ENCODE results near the gene PLET1.

PLET1 gene

DNA sequence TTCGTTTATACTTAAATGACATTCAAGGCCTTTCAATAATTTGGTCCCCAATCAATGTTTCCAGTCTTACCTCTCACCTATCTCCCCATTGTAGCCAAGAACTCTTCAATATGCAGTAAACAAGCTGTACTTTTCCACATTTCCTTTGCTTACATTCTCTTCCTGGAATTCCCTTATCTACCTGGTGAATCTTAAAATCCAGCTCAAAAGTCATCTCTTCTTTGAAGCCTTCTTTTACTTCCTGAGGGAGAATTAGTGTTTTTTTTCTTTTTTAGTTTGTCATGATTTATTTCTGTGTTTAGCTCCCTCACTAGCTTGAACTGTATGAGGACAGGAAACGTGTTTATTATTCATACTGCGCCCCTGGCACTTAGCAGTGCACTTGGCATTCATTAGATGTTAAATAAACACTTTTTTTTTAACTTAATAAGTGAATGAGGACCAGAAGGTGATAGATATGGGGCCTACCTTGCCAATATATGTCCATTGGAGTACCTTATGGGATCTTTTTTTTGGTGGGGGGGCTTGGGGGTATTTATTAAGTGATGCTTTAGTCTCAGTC, 39.3 kb downstream of the PLET1 start:
- TF ChIP-seq, protein P1, sequence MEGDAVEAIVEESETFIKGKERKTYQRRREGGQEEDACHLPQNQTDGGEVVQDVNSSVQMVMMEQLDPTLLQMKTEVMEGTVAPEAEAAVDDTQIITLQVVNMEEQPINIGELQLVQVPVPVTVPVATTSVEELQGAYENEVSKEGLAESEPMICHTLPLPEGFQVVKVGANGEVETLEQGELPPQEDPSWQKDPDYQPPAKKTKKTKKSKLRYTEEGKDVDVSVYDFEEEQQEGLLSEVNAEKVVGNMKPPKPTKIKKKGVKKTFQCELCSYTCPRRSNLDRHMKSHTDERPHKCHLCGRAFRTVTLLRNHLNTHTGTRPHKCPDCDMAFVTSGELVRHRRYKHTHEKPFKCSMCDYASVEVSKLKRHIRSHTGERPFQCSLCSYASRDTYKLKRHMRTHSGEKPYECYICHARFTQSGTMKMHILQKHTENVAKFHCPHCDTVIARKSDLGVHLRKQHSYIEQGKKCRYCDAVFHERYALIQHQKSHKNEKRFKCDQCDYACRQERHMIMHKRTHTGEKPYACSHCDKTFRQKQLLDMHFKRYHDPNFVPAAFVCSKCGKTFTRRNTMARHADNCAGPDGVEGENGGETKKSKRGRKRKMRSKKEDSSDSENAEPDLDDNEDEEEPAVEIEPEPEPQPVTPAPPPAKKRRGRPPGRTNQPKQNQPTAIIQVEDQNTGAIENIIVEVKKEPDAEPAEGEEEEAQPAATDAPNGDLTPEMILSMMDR (IDR thresholded peaks at IDR 0.05; ENCODE audit: low read depth, low read length), result no peak
- no peak for TF ChIP-seq EZH2phosphoT487 (IDR thresholded peaks at IDR 0.05; ENCODE audit: low read depth)
- H2AFZ ChIP-seq (ENCODE audit: low read depth, low read length), result no peak overlapping the region
- H4K20me1 ChIP-seq (ENCODE audit: insufficient read depth, low read length), result no peaks in the 10 kb centered on the region
- no peaks in the 10 kb centered on the region for H3K4me1 ChIP-seq (ENCODE audit: low read length)
- H3K9ac ChIP-seq (ENCODE audit: low read length), result no peak overlapping the region
- H3K4me2 ChIP-seq (ENCODE audit: low read length), result no peak overlapping the region
- no peak overlapping the region for H3K27ac ChIP-seq (ENCODE audit: low read length)
- no peaks in the 10 kb centered on the region for H3K36me3 ChIP-seq (replicated peaks; ENCODE audit: low read depth, low read length)
- no peaks in the 10 kb centered on the region for H3K79me2 ChIP-seq (ENCODE audit: low read length)
- H3K4me3 ChIP-seq (ENCODE audit: low read length), result no peak overlapping the region
- no peaks in the 10 kb centered on the region for H3K27me3 ChIP-seq (ENCODE audit: low read depth, low read length)
- no peaks in the 10 kb centered on the region for H3K9me3 ChIP-seq (ENCODE audit: insufficient read depth, low read length)

DNA sequence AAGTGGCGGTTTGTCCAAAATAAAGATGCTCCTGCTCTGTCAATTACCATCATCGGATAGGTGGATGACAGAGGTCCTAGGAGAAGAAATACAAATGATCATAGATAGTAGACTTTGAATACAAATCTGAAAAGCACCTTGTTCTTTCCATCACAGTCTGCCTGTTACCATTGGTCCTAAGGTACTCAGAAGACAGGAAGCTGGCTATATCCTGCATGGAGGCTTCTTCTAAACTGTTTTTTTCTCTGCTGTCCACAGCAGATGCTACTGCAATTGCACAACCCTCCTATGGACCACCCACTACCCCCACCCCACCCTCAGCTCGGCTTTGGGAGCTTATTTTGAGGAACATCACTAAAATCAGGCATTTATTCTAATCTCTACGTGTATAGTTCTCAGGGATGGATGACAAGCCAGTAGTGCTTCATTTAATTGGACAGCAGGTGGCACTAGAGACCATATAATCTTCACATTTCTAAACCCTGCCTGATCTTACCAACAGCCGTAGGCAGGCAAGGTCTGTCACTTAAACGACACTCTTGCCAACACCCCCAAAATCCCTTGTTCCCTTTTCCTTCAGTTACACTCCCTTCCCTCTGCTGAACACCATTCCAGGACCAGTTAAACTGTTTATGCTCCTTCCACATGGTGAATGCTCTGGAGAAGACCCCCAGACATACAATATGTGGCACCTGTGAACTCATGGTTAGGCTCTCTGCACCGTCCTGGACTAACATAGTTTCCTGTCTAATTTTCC, 41.0 kb downstream of the PLET1 start:
- no peaks in the 10 kb centered on the region for H3K79me2 ChIP-seq (ENCODE audit: low read length)
- TF ChIP-seq EZH2phosphoT487 (IDR thresholded peaks at IDR 0.05; ENCODE audit: low read depth), result no peak
- TF ChIP-seq, protein P1 (IDR thresholded peaks at IDR 0.05; ENCODE audit: low read depth, low read length), result peak; percentile 79
- H3K27me3 ChIP-seq (ENCODE audit: low read depth, low read length), result no peaks in the 10 kb centered on the region
- H3K9me3 ChIP-seq (ENCODE audit: insufficient read depth, low read length), result no peaks in the 10 kb centered on the region
- H2AFZ ChIP-seq (ENCODE audit: low read depth, low read length), result peak overlapping the region; percentile 86; the same call in 1 of the 2 replicates
- no peaks in the 10 kb centered on the region for H3K36me3 ChIP-seq (replicated peaks; ENCODE audit: low read depth, low read length)
- H3K27ac ChIP-seq (ENCODE audit: low read length), result no peak overlapping the region
- H3K9ac ChIP-seq (ENCODE audit: low read length), result no peak overlapping the region
- H3K4me3 ChIP-seq (ENCODE audit: low read length), result no peak overlapping the region
- H4K20me1 ChIP-seq (ENCODE audit: insufficient read depth, low read length), result no peaks in the 10 kb centered on the region
- peak overlapping the region; percentile 49 for H3K4me2 ChIP-seq (ENCODE audit: low read length)
- no peaks in the 10 kb centered on the region for H3K4me1 ChIP-seq (ENCODE audit: low read length)

DNA sequence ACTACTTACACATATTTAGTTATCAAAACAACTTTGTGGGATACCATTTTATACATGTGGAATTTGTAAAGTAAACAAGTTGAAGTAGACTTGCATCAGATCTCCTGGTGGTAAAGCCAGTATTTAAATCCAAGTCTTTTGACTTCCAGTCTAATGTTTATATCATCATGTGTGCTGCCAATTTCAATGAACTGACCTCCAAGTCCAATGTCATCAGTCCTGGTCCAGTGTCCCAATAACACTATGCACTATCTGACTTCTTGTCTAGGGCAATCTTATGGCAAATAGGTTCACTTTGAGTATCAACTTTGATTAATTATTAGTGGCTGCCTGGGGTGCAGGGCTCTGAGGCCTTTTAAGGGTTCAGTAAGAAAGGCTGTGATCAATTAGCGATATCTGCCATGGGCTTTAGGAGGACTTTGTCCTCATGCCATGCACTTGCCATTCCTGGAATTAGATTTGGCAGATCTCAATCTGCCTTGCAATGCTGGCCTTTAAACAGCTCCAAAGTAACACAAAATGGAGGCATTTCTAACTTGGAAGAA, 44.0 kb downstream of the PLET1 start:
- Histone ChIP-seq H3K4me1 (ENCODE audit: low read length) (peaks cover 1% of the 10 kb centered on the region), H3K4me3 (ENCODE audit: low read length) (no peak overlapping the region), H3K79me2 (ENCODE audit: low read length) (no peaks in the 10 kb centered on the region), H3K9ac (ENCODE audit: low read length) (no peak overlapping the region), H4K20me1 (ENCODE audit: insufficient read depth, low read length) (no peaks in the 10 kb centered on the region), H3K27me3 (ENCODE audit: low read depth, low read length) (peaks cover 6% of the 10 kb centered on the region), H3K4me2 (ENCODE audit: low read length) (no peak overlapping the region), H3K27ac (ENCODE audit: low read length) (no peak overlapping the region), H2AFZ (ENCODE audit: low read depth, low read length) (no peak overlapping the region), H3K36me3 (replicated peaks; ENCODE audit: low read depth, low read length) (no peaks in the 10 kb centered on the region), H3K9me3 (ENCODE audit: insufficient read depth, low read length) (no peaks in the 10 kb centered on the region)
- no peak for TF ChIP-seq EZH2phosphoT487 (IDR thresholded peaks at IDR 0.05; ENCODE audit: low read depth)
- TF ChIP-seq, protein P1 (IDR thresholded peaks at IDR 0.05; ENCODE audit: low read depth, low read length), result no peak

DNA sequence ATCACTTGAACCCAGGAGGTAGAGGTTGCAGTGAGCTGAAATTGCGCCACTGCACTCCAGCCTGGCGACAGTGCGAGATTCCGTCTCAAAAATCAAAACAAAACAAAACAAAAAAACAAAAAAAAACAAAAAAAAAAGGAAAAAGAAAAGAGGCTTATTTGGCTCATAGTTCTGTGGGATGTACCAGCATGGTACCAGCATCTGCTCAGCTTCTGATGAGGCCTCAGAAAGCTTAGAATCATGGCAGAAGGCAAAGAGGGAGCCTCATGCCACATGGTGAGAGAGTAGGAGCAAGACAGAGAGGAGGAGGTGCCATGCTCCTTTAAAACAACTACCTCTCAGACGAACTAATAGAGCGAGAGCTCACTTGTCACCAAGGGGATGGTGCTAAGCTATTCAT, 45.0 kb downstream of the PLET1 start:
- H4K20me1 ChIP-seq (ENCODE audit: insufficient read depth, low read length), result no peaks in the 10 kb centered on the region
- no peak overlapping the region for H2AFZ ChIP-seq (ENCODE audit: low read depth, low read length)
- no peak overlapping the region for H3K4me3 ChIP-seq (ENCODE audit: low read length)
- peaks cover 10% of the 10 kb centered on the region for H3K27me3 ChIP-seq (ENCODE audit: low read depth, low read length)
- no peak overlapping the region for H3K27ac ChIP-seq (ENCODE audit: low read length)
- H3K4me2 ChIP-seq (ENCODE audit: low read length), result no peak overlapping the region
- no peaks in the 10 kb centered on the region for H3K9me3 ChIP-seq (ENCODE audit: insufficient read depth, low read length)
- H3K9ac ChIP-seq (ENCODE audit: low read length), result no peak overlapping the region
- H3K79me2 ChIP-seq (ENCODE audit: low read length), result no peaks in the 10 kb centered on the region
- TF ChIP-seq, protein P1 (IDR thresholded peaks at IDR 0.05; ENCODE audit: low read depth, low read length), result no peak
- TF ChIP-seq EZH2phosphoT487 (IDR thresholded peaks at IDR 0.05; ENCODE audit: low read depth), result no peak
- no peaks in the 10 kb centered on the region for H3K36me3 ChIP-seq (replicated peaks; ENCODE audit: low read depth, low read length)
- H3K4me1 ChIP-seq (ENCODE audit: low read length), result peaks cover 4% of the 10 kb centered on the region
